Hepatocyte (in vitro differentiated cells): ENCODE data around the gene CHN2. TPM values are rescaled to one million over a fixed set of nuclear protein-coding genes. Genes with fewer than 3 reads are reported as not detected.

Experiments used
- DNase-seq: peaks from one replicate; pipeline ENCODE4 v3.0.0-alpha.2; 2016; ENCODE audit warnings: low spot score
- H2AFZ ChIP-seq: fragments of 200-600 bp; sonication (generic); 2 replicates; pipeline ENCODE4 v1.6.0; 2016; ENCODE audit warnings: antibody characterized with exemption, mild to moderate bottlenecking
- H3K27ac ChIP-seq: fragments of 200-600 bp; sonication (generic); 2 replicates; pipeline ENCODE4 v1.5.1; 2016; ENCODE audit warnings: mild to moderate bottlenecking
- H3K27me3 ChIP-seq: fragments of 200-600 bp; sonication (generic); 2 replicates; pipeline ENCODE4 v1.6.1; 2016
- H3K36me3 ChIP-seq: fragments of 200-600 bp; sonication (generic); replicated peaks from 2 replicates; pipeline ENCODE4 v1.5.1; 2016; ENCODE audit warnings: low read depth; ENCODE audit not compliant: insufficient read depth
- H3K4me1 ChIP-seq: fragments of 200-600 bp; sonication (generic); 2 replicates; pipeline ENCODE4 v1.5.1; 2016; ENCODE audit warnings: mild to moderate bottlenecking, moderate library complexity; ENCODE audit not compliant: insufficient read depth
- H3K4me2 ChIP-seq: fragments of 200-600 bp; sonication (generic); 2 replicates; pipeline ENCODE4 v1.6.0; 2016
- H3K4me3 ChIP-seq: fragments of 200-600 bp; sonication (generic); 2 replicates; pipeline ENCODE4 v1.5.1; 2016; ENCODE audit warnings: mild to moderate bottlenecking
- H3K79me2 ChIP-seq: fragments of 200-600 bp; sonication (generic); 2 replicates; pipeline ENCODE4 v1.6.0; 2017; ENCODE audit warnings: mild to moderate bottlenecking
- H3K9me2 ChIP-seq: fragments of 200-600 bp; sonication (generic); replicated peaks from 2 replicates; pipeline ENCODE4 v1.6.0; 2017; ENCODE audit warnings: mild to moderate bottlenecking; ENCODE audit not compliant: insufficient read depth
- H3K9me3 ChIP-seq: fragments of 200-600 bp; sonication (generic); 2 replicates; pipeline ENCODE4 v1.5.1; 2016; ENCODE audit warnings: low read depth, mild to moderate bottlenecking
- H4K20me1 ChIP-seq: fragments of 200-600 bp; sonication (generic); 2 replicates; pipeline ENCODE4 v1.6.0; 2016; ENCODE audit warnings: mild to moderate bottlenecking; ENCODE audit not compliant: insufficient read depth, poor library complexity, severe bottlenecking
- CTCF ChIP-seq: fragments of 200-600 bp; sonication (generic); IDR thresholded peaks from 2 replicates; pipeline ENCODE4 v1.5.1; 2016; ENCODE audit warnings: antibody characterized with exemption, mild to moderate bottlenecking; ENCODE audit not compliant: poor library complexity
- EZH2 ChIP-seq: fragments of 200-600 bp; sonication (generic); IDR thresholded peaks from 2 replicates; pipeline ENCODE4 v1.6.1; 2016; ENCODE audit warnings: antibody characterized with exemption, mild to moderate bottlenecking, borderline replicate concordance
- EZH2phosphoT487 ChIP-seq: fragments of 200-600 bp; sonication (generic); IDR thresholded peaks from one replicate; pipeline ENCODE4 v1.6.1; 2018; ENCODE audit warnings: antibody characterized with exemption, mild to moderate bottlenecking, low read depth, moderate library complexity; ENCODE audit not compliant: unreplicated experiment, severe bottlenecking
- WGBS: methylation state at CpG from one replicate; pipeline ENCODE4 v1.1.6; 2016; ENCODE audit warnings: low lambda C conversion rate; ENCODE audit errors: missing lambda C conversion rate; 5-methylcytosine and 5-hydroxymethylcytosine counted together
- polyA plus RNA-seq: library from polyadenylated mRNA; unstranded; fragments of >200 nt; fragmentation: Nextera tagmentation; extraction: Ambion mirVana; gene quantifications from 2 replicates; pipeline ENCODE4 v1.2.1, GENCODE V29; 2016
- total RNA-seq: library from RNA; depleted of rRNA; stranded (reverse); fragments of >200 nt; gene quantifications from 2 replicates; pipeline ENCODE4 v1.2.3, GENCODE V29; 2014

The CHN2 gene
- total and polyA plus RNA-seq, 2 experiments from 2014 or later, result 8.7 to 12.3 TPM

- peaks cover 22% of the 10 kb centered on the region for H3K27me3 ChIP-seq
- 31% methylated on average over 19 of the region's 26 CpGs for WGBS
These were observed 1.0 kb upstream of the CHN2 start for GRCh38 chr7:29193316-29194205.

GRCh38 chr7:29194206-29194593 is 375 bp upstream of the CHN2 start:
- Histone ChIP-seq H3K36me3 (no peaks in the 10 kb centered on the region), H3K79me2 (peaks cover 15% of the 10 kb centered on the region), H3K9me3 (no peaks in the 10 kb centered on the region), H2AFZ (peak overlapping the region; percentile 84), H3K4me1 (peaks cover 12% of the 10 kb centered on the region), H3K4me3 (peak overlapping the region; percentile 97), H3K27me3 (peaks cover 22% of the 10 kb centered on the region), H3K27ac (peak overlapping the region; percentile 71), H3K9me2 (no peaks in the 10 kb centered on the region), H3K4me2 (peak overlapping the region; percentile 95), H4K20me1 (no peaks in the 10 kb centered on the region)
- DNase-seq, result peak; percentile 45
- WGBS, result 0% methylated on average over 19 of the region's 40 CpGs
- TF ChIP-seq EZH2, result no peak
- no peak for TF ChIP-seq EZH2phosphoT487
- TF ChIP-seq CTCF, result no peak

More at GRCh38 chr7:29193316-29194205, 1.0 kb upstream of the CHN2 start:
- no peaks in the 10 kb centered on the region for H3K9me3 ChIP-seq
- no peaks in the 10 kb centered on the region for H3K9me2 ChIP-seq
- H3K4me3 ChIP-seq, result peak overlapping the region; percentile 97
- H3K36me3 ChIP-seq, result no peaks in the 10 kb centered on the region
- H3K4me2 ChIP-seq, result peak overlapping the region; percentile 95
- no peak for TF ChIP-seq CTCF
- no peak for TF ChIP-seq EZH2
- TF ChIP-seq EZH2phosphoT487, result no peak
- H3K4me1 ChIP-seq, result peaks cover 12% of the 10 kb centered on the region
- H3K27ac ChIP-seq, result no peak overlapping the region
- H4K20me1 ChIP-seq, result no peaks in the 10 kb centered on the region
- H3K79me2 ChIP-seq, result peaks cover 15% of the 10 kb centered on the region
- peak overlapping the region; percentile 84 for H2AFZ ChIP-seq
- DNase-seq, result peak; percentile 32

- DNase-seq, result no peak
- no peaks in the 10 kb centered on the region for H4K20me1 ChIP-seq
- no peak overlapping the region for H2AFZ ChIP-seq
- H3K36me3 ChIP-seq, result no peaks in the 10 kb centered on the region
- no peak overlapping the region for H3K27ac ChIP-seq
- no peaks in the 10 kb centered on the region for H3K9me3 ChIP-seq
- no peaks in the 10 kb centered on the region for H3K9me2 ChIP-seq
- H3K27me3 ChIP-seq, result peaks cover 22% of the 10 kb centered on the region
- TF ChIP-seq CTCF, result no peak
- TF ChIP-seq EZH2, result no peak
- no peak for TF ChIP-seq EZH2phosphoT487
- WGBS, result 47% methylated on average over 4 of the region's 4 CpGs
- H3K4me2 ChIP-seq, result peak overlapping the region; percentile 95
- no peak overlapping the region for H3K4me3 ChIP-seq
- peaks cover 15% of the 10 kb centered on the region for H3K79me2 ChIP-seq
- no peaks in the 10 kb centered on the region for H3K4me1 ChIP-seq
These were observed 1.6 kb downstream of the CHN2 start for GRCh38 chr7:29196191-29196590.
